WTC11 (cell line): ENCODE results near the gene CD4. TPM values are rescaled to one million over a fixed set of nuclear protein-coding genes. Genes with fewer than 3 reads are reported as not detected.

ENCODE experiments used
- CDX4 ChIP-seq: fragments of 250-450 bp; sonication (Bioruptor Pico); IDR thresholded peaks from 2 replicates; pipeline ENCODE4 v1.9.0; 2021; ENCODE audit warnings: moderate library complexity, mild to moderate bottlenecking, inconsistent platforms, borderline replicate concordance
- CREM ChIP-seq: sonication (generic); formaldehyde crosslinking; IDR thresholded peaks from 2 replicates; pipeline ENCODE4 v1.8.1; 2022; ENCODE audit warnings: mild to moderate bottlenecking, missing genetic modification reagents, moderate library complexity
- ELF4 ChIP-seq: sonication (generic); formaldehyde crosslinking; IDR thresholded peaks from 2 replicates; pipeline ENCODE4 v1.8.1; 2022; ENCODE audit warnings: low read depth, mild to moderate bottlenecking, moderate library complexity, missing genetic modification reagents
- GABPB1 ChIP-seq: sonication (generic); formaldehyde crosslinking; IDR thresholded peaks from 2 replicates; pipeline ENCODE4 v1.8.1; 2023; ENCODE audit warnings: mild to moderate bottlenecking, missing genetic modification reagents
- KAT7 ChIP-seq: sonication (generic); formaldehyde crosslinking; IDR thresholded peaks from 2 replicates; pipeline ENCODE4 v1.8.1; 2023; ENCODE audit warnings: missing genetic modification reagents, mild to moderate bottlenecking, borderline replicate concordance
- MAX ChIP-seq: sonication (generic); formaldehyde crosslinking; IDR thresholded peaks from 2 replicates; pipeline ENCODE4 v1.8.0; 2022; ENCODE audit warnings: mild to moderate bottlenecking, missing genetic modification reagents
- MYBL2 ChIP-seq: sonication (generic); formaldehyde crosslinking; IDR thresholded peaks from 2 replicates; pipeline ENCODE4 v1.8.1; 2023; ENCODE audit warnings: mild to moderate bottlenecking, moderate library complexity, missing genetic modification reagents
- NFYB ChIP-seq: sonication (generic); formaldehyde crosslinking; conservative IDR thresholded peaks from 2 replicates; pipeline ENCODE4 v1.8.0; 2022; ENCODE audit warnings: low read depth, missing genetic modification reagents
- NR2C2 ChIP-seq: sonication (generic); formaldehyde crosslinking; IDR thresholded peaks from 2 replicates; pipeline ENCODE4 v1.8.0; 2022; ENCODE audit warnings: mild to moderate bottlenecking, missing genetic modification reagents
- PRRX2 ChIP-seq: fragments of 250-450 bp; sonication (Bioruptor Pico); IDR thresholded peaks from 2 replicates; pipeline ENCODE4 v1.8.0; 2021; ENCODE audit warnings: mild to moderate bottlenecking
- RORB ChIP-seq: fragments of 250-450 bp; sonication (Bioruptor Pico); IDR thresholded peaks from 2 replicates; pipeline ENCODE4 v1.9.0; 2021; ENCODE audit warnings: mild to moderate bottlenecking
- SMAD4 ChIP-seq: sonication (generic); formaldehyde crosslinking; IDR thresholded peaks from 2 replicates; pipeline ENCODE4 v1.8.0; 2022; ENCODE audit warnings: mild to moderate bottlenecking, missing genetic modification reagents
- SOX15 ChIP-seq: fragments of 250-450 bp; sonication (Bioruptor Pico); IDR thresholded peaks from 2 replicates; pipeline ENCODE4 v1.9.0; 2021; ENCODE audit warnings: mild to moderate bottlenecking
- SP1 ChIP-seq: sonication (generic); formaldehyde crosslinking; conservative IDR thresholded peaks from 2 replicates; pipeline ENCODE4 v1.8.1; 2022; ENCODE audit warnings: missing genetic modification reagents
- STAT6 ChIP-seq: sonication (generic); formaldehyde crosslinking; conservative IDR thresholded peaks from 2 replicates; pipeline ENCODE4 v1.8.1; 2023; ENCODE audit warnings: mild to moderate bottlenecking, low read depth, missing genetic modification reagents, moderate library complexity
- ZNF532 ChIP-seq: fragments of 250-450 bp; sonication (Bioruptor Pico); IDR thresholded peaks from 2 replicates; pipeline ENCODE4 v1.9.0; 2021; ENCODE audit warnings: mild to moderate bottlenecking, borderline replicate concordance
- ZNF671 ChIP-seq: fragments of 250-450 bp; sonication (Bioruptor Pico); IDR thresholded peaks from 2 replicates; pipeline ENCODE4 v1.8.0; 2021; ENCODE audit warnings: mild to moderate bottlenecking
- total RNA-seq: library from RNA; stranded (reverse); gene quantifications from 3 replicates; pipeline ENCODE4 v1.2.3, GENCODE V29; 2021
- TF ChIP-seq, protein P1 (sequence below): sonication (generic); formaldehyde crosslinking; IDR thresholded peaks from 2 replicates; pipeline ENCODE4 v1.8.1; 2023; ENCODE audit warnings: mild to moderate bottlenecking, missing genetic modification reagents
- TF ChIP-seq, protein P2 (sequence below): fragments of 250-450 bp; sonication (Bioruptor Pico); IDR thresholded peaks from 2 replicates; pipeline ENCODE4 v1.8.0; 2021; ENCODE audit warnings: mild to moderate bottlenecking
- TF ChIP-seq, protein P3 (sequence below): fragments of 200-600 bp; IDR thresholded peaks from 2 replicates; pipeline ENCODE4 v1.8.0; 2022; ENCODE audit warnings: antibody characterized with exemption
- TF ChIP-seq, protein P4 (sequence below): sonication (generic); formaldehyde crosslinking; IDR thresholded peaks from 2 replicates; pipeline ENCODE4 v1.8.0; 2022; ENCODE audit warnings: mild to moderate bottlenecking, missing genetic modification reagents
- TF ChIP-seq, protein P5 (sequence below): fragments of 250-450 bp; sonication (Bioruptor Pico); conservative IDR thresholded peaks from 2 replicates; pipeline ENCODE4 v1.9.0; 2021; ENCODE audit warnings: mild to moderate bottlenecking

Gene CD4
- total RNA-seq, 1 experiment from 2014 or later = 2.5 TPM

- TF ChIP-seq, protein P1, sequence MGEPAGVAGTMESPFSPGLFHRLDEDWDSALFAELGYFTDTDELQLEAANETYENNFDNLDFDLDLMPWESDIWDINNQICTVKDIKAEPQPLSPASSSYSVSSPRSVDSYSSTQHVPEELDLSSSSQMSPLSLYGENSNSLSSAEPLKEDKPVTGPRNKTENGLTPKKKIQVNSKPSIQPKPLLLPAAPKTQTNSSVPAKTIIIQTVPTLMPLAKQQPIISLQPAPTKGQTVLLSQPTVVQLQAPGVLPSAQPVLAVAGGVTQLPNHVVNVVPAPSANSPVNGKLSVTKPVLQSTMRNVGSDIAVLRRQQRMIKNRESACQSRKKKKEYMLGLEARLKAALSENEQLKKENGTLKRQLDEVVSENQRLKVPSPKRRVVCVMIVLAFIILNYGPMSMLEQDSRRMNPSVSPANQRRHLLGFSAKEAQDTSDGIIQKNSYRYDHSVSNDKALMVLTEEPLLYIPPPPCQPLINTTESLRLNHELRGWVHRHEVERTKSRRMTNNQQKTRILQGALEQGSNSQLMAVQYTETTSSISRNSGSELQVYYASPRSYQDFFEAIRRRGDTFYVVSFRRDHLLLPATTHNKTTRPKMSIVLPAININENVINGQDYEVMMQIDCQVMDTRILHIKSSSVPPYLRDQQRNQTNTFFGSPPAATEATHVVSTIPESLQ (CRISPR knock-in tag) = no peak
- TF ChIP-seq, protein P2, sequence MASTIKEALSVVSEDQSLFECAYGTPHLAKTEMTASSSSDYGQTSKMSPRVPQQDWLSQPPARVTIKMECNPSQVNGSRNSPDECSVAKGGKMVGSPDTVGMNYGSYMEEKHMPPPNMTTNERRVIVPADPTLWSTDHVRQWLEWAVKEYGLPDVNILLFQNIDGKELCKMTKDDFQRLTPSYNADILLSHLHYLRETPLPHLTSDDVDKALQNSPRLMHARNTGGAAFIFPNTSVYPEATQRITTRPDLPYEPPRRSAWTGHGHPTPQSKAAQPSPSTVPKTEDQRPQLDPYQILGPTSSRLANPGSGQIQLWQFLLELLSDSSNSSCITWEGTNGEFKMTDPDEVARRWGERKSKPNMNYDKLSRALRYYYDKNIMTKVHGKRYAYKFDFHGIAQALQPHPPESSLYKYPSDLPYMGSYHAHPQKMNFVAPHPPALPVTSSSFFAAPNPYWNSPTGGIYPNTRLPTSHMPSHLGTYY (CRISPR knock-in tag) = no peak
- TF ChIP-seq SMAD4 (CRISPR knock-in tag) (no peak), ELF4 (CRISPR knock-in tag) (no peak), SP1 (CRISPR knock-in tag) (peak; percentile 60; the same call in 1 of the 2 replicates), KAT7 (CRISPR knock-in tag) (no peak), MAX (peak; percentile 61), GABPB1 (CRISPR knock-in tag) (0 out of 2 replicates have a peak, but pooled peaks have one; percentile 18), MYBL2 (CRISPR knock-in tag) (peak; percentile 15; the same call in 1 of the 2 replicates), CREM (CRISPR knock-in tag) (peak; percentile 50; the same call in 1 of the 2 replicates), SOX15 (CRISPR knock-in tag) (no peak), RORB (CRISPR knock-in tag) (no peak), NFYB (CRISPR knock-in tag) (peak; percentile 21), STAT6 (CRISPR knock-in tag) (no peak), ZNF532 (CRISPR knock-in tag) (no peak), CDX4 (no peak), ZNF671 (CRISPR knock-in tag) (no peak), PRRX2 (CRISPR knock-in tag) (no peak), NR2C2 (CRISPR knock-in tag) (no peak)
- TF ChIP-seq, protein P3, sequence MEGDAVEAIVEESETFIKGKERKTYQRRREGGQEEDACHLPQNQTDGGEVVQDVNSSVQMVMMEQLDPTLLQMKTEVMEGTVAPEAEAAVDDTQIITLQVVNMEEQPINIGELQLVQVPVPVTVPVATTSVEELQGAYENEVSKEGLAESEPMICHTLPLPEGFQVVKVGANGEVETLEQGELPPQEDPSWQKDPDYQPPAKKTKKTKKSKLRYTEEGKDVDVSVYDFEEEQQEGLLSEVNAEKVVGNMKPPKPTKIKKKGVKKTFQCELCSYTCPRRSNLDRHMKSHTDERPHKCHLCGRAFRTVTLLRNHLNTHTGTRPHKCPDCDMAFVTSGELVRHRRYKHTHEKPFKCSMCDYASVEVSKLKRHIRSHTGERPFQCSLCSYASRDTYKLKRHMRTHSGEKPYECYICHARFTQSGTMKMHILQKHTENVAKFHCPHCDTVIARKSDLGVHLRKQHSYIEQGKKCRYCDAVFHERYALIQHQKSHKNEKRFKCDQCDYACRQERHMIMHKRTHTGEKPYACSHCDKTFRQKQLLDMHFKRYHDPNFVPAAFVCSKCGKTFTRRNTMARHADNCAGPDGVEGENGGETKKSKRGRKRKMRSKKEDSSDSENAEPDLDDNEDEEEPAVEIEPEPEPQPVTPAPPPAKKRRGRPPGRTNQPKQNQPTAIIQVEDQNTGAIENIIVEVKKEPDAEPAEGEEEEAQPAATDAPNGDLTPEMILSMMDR = no peak
- TF ChIP-seq, protein P4, sequence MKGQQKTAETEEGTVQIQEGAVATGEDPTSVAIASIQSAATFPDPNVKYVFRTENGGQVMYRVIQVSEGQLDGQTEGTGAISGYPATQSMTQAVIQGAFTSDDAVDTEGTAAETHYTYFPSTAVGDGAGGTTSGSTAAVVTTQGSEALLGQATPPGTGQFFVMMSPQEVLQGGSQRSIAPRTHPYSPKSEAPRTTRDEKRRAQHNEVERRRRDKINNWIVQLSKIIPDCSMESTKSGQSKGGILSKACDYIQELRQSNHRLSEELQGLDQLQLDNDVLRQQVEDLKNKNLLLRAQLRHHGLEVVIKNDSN (CRISPR knock-in tag) = 0 out of 2 replicates have a peak, but pooled peaks have one; percentile 21
- TF ChIP-seq, protein P5, sequence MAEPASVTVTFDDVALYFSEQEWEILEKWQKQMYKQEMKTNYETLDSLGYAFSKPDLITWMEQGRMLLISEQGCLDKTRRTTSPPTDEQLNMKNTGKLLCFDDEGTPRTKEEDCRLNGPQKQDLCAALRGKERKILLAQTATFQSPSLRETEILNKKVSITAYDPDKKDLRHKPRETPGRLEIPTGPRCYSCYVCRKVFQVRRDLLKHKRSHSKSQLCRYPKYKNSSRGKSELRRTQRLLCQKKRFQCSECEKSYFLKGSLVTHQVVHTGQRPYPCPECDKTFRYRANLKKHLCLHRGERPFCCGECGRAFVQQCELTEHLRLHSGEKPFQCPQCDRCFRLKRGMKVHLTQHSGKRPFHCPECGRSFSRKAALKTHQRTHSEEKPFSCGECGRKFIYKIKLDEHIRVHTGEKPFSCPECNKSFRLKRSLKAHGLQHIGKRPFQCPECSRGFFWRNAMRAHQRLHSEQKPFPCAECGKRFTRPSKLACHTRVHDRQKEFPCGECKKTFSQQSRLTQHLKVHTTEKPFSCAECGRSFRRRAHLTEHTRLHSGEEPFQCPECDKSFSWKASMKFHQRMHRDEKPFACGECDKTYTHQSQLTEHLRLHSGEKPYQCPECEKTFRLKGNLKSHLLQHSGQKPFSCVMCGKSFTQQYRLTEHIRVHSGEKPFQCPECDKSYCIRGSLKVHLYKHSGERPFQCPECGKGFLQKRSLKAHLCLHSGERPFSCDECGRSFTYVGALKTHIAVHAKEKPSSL (CRISPR knock-in tag) = no peak
Measured at GRCh38 chr12:6828781-6829535, 39.6 kb downstream of the CD4 start (continued).
